Measurements from ENCODE around the gene EXOC7.

DNA sequence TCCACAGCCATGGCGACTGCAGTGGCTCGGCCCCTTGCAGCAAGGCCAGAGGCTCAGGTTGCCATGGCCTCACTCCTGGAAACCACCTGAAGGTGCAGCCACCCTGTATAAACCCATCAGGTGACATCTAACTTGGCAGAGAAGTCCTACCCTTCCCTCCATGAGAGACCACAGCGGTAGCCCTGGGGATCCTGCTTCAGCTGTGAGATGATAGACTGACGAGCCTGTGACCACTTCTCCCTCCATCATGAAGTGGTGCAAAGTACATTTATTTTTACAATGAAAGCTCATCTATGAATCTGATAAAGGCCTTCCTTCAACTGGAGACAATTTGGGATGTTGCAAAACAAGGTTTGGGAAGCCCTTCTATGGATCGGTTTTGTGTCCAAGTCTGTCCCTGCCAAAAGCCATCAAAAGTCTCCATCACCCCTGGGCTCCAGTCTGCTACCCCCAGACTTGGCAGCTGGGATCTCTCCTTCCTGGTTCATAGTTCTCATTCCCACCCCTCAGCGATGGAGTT is 22.8 kb downstream of the EXOC7 start:
- TF ChIP-seq, protein P1, sequence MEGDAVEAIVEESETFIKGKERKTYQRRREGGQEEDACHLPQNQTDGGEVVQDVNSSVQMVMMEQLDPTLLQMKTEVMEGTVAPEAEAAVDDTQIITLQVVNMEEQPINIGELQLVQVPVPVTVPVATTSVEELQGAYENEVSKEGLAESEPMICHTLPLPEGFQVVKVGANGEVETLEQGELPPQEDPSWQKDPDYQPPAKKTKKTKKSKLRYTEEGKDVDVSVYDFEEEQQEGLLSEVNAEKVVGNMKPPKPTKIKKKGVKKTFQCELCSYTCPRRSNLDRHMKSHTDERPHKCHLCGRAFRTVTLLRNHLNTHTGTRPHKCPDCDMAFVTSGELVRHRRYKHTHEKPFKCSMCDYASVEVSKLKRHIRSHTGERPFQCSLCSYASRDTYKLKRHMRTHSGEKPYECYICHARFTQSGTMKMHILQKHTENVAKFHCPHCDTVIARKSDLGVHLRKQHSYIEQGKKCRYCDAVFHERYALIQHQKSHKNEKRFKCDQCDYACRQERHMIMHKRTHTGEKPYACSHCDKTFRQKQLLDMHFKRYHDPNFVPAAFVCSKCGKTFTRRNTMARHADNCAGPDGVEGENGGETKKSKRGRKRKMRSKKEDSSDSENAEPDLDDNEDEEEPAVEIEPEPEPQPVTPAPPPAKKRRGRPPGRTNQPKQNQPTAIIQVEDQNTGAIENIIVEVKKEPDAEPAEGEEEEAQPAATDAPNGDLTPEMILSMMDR (IDR thresholded peaks at IDR 0.05): no peak
- no peak for TF ChIP-seq POLR2AphosphoS5 (IDR thresholded peaks at IDR 0.05)

Data from prostate gland (tissue), 2 donors.